Ureter (tissue), 1 donor: ENCODE measurements around the gene LMTK2. TPM values are rescaled to one million over a fixed set of nuclear protein-coding genes. Genes with fewer than 3 reads are reported as not detected.
"Not testable (repeated sequence)": the region's sequence is repeated elsewhere in the genome, so short reads cannot be mapped to it uniquely, and the experiment has no call there.

Source experiments
- DNase-seq: peaks from one replicate; pipeline ENCODE4 v3.0.0-alpha.2; 2020; ENCODE audit warnings: low spot score
- total RNA-seq: library from RNA; stranded (reverse); gene quantifications from one replicate; pipeline ENCODE4 v1.2.4, GENCODE V29; 2023
- donor health status: DM: yes; HTN: yes; CAD: no.

Gene LMTK2
- total RNA-seq, 1 donor from 2014 or later: 34.1 TPM

DNA sequence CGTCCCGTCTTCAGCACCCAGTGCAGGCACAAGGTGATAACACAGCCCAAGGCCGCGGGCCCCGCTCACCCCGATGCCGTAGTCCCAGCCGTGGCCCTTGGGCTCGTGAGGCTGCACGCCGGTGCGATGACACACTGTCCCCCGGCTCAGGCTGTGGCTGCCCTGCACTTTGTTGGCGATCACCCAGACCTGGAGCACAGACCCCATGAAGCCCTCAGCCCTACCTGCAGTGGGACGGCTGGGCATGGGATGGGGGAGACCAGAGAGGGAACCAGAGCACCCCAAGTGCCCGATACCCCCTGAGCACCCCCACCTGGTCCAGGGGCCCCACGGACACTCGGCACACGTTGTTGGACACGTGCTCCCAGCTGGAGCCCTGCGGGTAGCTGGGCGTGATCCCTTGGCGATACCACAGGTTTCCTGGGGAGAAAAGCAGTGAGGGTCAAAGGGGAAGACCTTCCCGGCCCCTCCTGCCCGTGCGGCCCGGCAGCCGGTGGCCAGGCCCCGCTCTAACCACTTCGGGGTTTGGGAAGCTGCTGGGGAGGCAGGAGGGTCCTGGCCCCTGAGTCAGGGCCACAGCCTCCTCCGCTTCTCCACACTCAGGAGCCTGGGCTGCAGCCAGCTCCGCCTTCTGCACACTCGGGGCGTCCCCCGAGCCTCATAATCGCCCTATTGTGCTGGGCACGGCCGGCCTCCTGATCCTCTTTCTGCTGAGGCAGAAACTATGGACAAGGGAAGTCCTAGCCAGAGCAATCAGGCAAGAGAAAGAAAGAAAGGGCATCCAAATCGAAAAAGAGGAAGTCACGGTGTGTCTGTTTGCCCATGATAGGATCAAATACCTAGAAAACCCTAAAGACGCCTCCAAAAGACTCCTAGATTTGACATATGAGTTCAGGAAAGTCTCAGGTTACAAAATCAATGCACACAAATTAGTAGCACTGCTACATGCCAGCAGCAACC is 111.2 kb downstream of the LMTK2 start:
- no peak for DNase-seq

DNA sequence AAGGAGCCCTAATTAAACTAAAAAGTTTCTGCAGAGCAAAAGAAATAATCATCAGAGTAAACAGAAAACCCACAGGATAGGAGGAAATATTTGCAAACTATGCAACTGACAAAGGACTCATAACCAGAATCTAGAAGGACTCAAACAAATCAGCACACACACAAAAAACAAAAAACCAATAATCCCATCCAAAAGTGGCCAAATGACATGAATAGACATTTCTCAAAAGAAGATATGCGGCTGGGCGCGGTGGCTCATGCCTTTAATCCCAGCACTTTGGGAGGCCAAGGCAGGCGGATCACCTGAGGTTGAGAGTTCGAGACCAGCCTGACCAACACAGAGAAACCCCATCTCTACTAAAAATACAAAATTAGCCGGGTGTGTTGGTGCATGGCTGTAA is 112.7 kb downstream of the LMTK2 start:
- not testable (repeated sequence) for DNase-seq

- no peak for DNase-seq
These were observed 115.2 kb downstream of the LMTK2 start for GRCh38 chr7:98221611-98222532.

GRCh38 chr7:98222533-98223195 is 116.0 kb downstream of the LMTK2 start:
- DNase-seq: no peak

GRCh38 chr7:98223351-98223897 is 116.8 kb downstream of the LMTK2 start:
- DNase-seq: no peak

DNA sequence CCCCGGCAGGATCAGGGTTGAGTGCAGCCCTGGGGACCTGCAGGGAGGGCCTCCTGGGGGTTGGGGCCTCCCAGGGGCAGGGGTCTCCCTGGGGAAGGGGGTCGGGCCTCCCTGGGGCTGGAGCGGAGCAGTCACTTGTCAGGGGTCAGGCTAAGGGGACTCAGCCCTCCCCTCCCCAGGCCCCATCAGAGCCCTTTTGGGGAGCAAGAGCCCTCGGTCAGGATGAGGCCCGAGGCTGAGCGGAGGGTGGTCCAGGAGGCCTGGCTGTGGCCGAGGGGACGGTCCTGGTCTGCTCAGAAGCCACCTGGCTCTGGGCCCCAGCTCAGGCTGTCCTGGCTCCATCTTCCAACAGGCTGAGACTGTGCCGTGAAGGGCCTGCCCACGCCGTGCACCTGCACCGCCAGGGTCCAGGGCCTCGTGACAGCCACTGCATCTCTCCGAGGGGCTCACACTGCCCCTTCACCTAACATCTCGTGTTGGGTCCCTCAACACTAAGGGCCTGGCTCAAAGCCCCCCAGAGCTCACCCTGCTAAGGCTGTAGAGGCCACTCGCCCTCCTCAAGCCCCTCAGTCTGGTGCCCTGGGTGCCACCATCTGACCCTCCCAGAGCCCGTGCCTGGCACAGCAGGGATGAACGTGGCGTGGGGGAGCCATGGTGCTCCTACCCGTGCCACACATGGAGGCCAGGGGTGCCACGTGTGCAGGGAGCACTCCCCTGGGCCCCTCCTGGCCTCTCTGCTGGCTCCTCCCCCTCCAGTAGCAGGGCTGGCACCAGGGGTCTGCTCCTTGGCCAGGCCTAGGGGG is 117.4 kb downstream of the LMTK2 start:
- no peak for DNase-seq

GRCh38 chr7:98224701-98225181 is 118.1 kb downstream of the LMTK2 start:
- DNase-seq: no peak

DNA sequence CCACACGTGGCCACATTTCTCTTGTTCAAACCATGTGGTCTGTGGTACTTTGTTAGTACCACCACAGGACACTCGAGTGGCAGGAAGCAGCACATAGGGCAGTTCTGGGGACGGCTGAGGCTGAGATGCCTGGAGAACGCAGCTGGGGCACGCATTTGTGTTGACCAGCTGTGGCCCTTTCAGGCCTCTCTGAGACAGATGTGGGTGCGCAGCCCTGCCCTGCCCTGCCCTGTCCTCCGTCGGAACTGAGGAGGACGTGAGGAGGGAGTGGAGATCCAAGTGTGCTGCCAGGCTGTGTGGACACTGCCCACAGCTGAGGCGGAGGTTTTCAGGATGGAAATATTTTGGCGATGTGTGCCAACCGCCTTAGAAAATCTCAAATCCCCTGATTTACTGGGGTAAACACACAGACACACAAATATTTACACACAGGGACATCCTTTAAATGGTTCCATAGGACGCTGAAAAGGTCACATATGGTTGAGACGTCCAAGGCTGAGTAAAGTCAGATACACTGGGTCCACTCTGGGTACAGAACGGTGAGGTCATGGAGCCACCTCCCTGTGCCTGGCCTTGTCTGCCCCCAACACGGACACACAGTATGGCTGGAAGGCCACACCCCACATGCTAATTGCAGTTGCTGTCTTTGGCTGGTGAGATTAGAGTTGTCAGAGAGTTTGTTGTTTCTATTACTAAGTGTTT is 119.4 kb downstream of the LMTK2 start:
- DNase-seq: no peak

DNA sequence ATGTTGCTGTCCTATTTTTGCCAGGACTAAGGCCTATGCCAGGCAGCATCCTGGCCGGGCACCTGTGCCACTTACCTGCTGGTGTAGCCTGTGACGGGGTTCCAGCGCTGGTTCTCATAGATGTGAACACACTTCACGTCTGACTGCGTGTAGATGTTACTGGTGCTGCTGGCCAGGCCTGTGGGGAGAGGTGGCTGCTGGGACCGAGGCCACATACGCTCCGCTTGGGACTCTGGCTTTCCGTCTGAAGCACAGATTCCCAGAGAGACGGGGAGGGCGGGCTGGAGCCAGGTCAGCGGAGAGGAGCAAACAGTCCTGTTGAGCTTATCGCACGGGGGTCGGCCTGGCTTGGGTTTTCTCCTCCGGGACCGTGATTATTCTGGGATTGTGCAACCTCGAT is 121.3 kb downstream of the LMTK2 start:
- no peak for DNase-seq

DNA sequence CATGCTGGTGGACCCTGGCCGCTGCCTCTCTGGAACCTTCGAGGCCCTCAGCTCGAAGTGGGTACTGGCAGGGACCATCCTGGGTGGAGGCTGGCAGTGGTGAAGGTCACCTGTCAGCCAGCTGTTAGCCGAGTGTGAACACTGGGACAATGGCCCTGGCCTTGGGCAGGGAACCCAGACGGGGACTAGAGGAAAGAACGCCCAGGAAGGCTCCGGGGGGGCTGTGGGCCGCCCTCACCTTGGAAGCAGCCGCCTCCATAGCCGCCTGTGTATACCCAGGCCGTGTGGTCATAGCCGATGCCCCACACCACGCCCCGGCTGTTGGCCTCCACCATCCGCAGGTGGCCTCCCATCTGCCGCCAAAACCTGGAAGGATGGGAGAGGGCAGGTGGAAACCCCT is 122.1 kb downstream of the LMTK2 start:
- DNase-seq: no peak

DNA sequence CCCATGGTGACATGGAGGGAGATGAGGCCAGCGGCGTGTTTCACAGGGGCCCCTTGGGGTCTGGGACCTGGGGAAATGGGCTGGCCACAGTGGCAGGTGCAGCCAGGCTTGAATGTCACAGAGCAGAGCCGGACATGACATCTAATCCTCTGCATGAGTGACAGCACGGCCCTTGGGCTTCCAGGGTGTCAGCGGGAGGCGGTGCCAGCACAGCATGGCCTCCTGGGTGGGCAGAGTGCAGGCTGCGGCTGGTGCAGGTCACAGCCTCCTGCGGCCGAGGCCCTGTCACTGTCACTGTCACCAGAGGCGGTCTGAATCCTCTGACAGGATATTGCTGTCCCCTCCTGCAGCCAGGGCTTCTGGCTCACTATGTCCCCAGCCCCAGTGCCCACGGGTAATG is 122.8 kb downstream of the LMTK2 start:
- DNase-seq: no peak

DNA sequence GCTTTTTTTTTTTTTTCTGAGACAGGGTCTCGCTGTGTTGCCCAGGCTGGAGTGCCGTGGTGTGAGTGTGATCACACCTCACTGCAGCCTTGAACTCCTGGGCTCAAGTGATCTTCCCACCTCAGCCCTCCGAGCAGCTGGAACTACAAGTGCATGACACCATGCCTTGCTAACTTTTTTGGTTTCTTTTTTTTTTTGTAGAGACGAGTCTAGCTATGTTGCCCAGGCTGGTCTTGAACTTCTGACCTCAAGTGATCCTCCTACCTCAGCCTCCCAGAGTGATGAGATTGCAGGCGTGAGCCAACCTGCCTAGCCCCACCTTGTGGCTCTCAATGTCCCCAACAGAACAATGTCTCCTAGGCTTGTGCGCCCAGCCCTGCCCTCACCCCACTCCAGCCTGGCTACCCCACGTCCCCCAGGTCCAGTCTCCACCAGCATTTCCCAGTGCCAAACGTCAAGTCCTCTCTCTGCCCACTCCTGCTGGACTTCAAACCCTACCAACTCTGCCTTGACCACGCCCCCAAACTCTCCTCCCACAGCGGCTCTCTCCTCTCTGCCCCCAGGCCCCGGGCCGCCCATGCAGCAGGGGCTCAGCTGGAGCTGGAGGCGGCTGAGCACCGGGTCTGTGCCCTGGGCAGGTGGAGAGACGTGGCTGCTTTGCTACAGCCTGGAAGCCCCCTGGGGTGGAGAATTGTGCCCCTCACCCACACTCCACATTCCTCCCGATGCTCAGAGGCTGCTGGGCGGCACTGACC is 123.5 kb downstream of the LMTK2 start:
- DNase-seq: no peak

DNA sequence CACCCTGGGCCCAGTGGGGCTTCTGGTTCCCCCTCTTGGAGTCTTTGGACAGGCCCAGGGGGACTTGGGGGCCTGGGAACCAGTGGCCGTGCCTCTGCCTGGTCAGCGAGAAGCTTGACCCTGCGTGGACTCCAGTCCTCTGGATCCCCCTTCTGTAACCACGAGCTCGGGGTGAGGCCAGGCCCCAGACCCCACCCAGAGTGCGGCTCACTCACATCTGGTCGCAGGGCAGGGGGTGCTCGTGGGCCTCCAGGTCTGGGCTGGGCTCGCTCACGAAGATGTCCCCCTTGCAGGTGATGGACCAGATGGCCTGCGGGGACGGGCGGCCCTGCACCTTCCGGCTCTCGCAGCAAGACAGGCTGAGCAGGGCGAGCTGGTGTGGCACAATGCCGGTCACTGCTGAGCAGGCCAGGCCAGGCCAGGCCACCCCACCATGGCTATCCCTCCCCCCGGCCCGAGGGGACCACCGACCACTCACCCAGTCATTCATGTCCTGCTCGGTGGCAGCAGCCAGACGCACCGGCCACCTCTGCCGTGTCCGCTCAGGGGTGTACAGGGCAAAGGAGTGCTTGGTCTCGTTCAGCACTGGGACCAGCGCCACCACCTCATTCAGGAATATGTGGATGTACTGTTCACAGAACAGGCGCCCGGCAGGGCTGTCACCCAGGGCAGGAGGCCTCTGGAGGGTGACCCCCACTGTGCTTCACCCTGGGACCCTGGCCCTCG is 124.2 kb downstream of the LMTK2 start:
- DNase-seq: no peak

DNA sequence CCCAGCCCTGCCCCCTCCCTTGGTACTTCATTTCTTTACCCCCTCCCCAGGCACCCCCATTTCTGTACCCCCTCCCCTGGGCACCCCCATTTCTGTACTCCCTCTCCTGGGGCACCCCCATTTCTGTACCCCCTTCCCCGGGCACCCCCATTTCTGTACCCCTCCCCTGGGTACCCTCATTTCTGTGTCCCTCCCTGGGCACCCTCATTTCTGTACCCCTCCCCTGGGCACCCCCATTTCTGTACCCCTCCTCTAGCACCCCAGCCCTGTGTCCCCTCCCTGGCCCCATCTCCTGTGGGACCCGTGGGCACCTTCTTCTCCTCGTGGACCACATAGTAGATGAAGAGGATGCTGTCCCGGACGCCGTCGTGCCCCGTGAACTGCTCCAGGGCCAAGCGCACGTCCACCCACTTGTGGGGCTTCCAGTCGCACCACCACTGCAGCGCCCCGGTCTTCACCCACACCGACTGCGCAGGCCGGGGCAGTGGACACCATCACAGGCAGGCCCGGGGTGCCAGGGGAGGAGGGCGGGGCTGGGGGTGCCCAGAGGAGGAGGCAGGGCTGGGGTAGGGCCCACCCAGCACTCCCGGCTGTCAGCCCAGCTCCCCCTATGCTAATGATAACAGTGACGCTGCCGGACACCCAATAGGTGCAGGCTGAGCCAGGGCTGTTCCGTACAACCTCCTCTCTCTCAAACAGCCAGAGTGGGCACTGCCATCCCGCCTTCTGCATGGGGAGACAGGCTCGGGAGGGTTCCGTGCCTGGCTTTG is 125.0 kb downstream of the LMTK2 start:
- no peak for DNase-seq

DNA sequence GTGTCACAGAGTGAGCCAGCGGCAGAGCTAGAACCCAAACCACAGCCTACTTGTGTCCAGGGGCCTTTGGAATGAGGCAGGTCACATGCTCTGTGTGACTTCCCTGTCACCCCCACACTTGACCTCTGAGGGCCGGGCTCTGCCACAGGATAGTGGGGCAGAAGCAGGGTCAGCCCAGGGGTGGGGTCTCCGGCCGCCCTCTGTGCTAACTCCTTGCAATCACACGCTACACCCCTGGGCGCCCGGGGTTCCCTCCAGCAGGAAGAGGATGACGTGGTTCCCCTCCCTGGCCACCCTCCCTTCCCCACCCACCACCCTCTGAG is 125.6 kb downstream of the LMTK2 start:
- no peak for DNase-seq

GRCh38 chr7:98232799-98233198 is 126.1 kb downstream of the LMTK2 start:
- no peak for DNase-seq

DNA sequence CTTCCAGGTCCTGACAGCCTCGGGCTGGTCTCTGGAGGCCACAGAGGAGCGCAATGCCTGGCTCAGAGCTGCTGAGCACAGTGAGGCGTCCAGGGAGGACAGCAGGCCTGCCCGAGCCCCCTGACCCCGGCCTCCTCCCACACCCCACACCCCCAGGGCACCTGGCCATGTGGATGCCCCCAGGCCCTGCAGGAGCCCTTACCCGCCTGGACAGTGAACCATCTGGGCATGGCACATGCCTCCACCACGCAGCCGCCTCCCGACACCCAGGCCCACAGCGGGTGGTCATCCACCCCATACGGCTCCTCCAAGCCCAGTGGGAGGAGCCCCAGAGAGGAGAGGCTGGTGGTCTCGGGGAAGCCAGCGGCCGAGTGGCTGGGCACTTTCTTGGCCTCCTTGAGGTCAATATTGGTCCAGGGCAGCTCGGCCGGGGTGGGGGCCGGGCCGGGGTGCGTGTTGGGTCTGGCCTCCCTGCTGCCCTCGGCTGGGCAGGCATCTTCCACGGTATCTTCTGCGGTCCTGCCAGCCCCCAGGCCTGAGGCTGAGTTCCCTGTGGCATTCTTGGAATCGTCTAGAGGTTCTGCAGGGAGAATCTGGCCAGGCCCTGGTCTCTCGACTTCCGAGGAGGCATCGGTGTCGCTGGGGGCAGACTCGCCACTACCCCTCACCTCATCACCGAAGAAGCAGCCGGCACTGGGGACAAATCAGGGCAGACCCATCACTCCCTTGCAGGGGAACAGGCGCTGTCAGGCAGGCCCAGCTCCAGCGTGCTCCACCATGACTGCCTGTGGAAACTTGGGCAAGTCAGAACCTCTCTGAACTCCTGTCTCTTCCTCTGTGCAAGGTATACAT is 126.8 kb downstream of the LMTK2 start:
- no peak for DNase-seq
